ENCODE results near the gene PAQR8.
"Not testable (repeated sequence)": the region's sequence is repeated elsewhere in the genome, so short reads cannot be mapped to it uniquely, and the experiment has no call there.

The PAQR8 gene

DNA sequence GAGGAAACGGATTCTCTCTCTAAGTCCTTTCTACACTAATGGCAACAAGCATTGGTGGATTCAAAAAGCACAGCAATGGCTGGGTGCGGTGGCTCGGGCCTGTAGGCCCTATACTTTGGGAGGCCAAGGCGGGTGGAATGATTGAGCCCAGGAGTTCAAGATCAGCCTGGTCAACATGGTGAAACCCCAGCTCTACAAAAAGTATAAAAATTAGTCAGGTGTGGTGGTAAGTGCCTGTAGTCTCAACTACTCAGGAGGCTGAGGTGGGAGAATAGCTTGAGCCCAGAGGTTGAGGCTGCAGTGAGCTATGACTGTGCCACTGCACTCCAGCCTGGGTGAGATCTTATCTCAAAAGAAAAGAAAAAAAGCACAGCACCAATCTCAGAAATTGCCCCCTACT lies 19.3 kb downstream of the PAQR8 start:
- no peak for DNase-seq

DNA sequence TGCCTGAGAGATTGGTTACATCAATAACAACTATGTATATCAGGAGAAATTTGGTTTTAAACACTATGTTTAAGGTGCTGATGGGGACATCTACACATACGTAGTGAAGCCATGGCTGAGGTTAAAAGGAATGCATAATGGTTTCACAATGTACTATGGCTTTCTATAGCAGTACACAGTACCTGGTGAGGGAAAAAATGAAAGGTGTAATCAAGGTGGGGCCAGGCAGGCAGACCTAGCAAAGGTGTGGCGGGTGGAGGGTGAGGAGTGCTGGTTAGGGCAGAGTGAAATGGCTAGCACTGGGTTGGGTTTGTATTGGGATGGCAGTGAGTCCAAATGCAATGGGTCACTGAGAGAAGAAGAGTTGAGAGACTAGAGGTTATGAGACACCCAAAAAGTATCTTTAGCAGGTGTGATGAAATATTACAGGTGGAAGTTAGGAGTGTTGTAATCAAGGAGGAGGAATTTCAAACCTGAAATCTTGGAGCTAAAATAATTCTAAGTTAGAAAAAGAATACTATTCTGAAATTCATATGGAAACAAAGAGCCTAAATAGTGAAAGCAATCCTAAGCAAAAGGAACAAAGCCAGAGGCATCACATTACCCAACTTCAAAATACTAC lies 22.3 kb downstream of the PAQR8 start:
- DNase-seq = no peak

DNA sequence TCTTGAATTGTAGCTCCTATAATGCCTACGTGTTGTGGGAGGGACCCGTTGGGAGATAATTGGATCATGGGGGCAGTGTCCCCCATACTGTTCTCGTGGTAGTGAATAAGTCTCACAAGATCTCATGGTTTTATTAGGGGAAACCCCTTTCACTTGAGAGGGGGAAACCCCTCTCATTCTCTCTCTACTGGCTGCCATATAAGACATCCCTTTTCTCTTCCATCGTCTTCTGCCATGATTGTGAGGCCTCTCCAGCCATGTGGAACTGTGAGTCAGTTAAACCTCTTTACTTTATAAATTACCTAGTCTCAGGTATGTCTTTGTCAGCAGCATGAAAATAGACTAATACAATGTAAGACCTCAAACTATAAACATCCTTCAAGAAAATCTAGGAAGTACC lies 23.1 kb downstream of the PAQR8 start:
- DNase-seq = no peak

DNA sequence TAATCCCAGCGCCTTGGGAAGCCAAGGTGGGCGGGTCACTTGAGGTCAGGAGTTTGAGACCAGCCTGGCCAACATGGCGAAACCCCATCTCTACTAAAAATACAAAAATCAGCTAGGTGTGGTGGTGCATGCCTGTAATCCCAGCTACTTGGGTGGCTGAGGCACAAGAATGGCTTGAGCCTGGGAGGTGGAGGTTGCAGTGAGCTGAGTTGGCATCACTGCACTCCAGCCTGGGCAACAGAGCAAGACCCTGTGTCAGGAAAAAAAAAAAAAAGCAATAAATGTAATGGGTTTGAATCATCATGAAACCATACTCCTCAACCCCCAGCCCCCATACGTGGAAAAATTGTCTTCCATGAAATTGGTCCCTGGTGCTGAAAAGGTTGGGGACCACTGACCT lies 26.2 kb downstream of the PAQR8 start:
- DNase-seq = not testable (repeated sequence)

DNA sequence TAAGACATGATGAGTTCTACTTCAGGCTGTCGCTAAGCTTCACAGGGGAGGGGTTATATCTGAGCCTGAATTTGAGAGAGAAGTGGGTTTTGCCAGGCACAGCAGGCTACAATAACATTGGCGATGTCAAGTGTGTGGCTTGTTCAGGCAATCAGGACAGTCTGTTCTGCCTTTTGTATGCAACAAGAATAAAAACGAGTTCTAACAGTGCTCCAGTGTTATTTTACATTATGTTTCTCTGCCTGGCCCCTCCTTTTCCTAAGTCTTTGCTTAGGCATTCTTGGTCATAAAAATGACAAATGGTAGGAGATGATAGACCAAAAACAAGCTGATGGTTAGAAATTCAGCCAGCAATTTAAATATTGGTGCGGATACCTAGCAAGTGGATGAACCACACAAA lies 26.8 kb downstream of the PAQR8 start:
- no peak for DNase-seq

DNA sequence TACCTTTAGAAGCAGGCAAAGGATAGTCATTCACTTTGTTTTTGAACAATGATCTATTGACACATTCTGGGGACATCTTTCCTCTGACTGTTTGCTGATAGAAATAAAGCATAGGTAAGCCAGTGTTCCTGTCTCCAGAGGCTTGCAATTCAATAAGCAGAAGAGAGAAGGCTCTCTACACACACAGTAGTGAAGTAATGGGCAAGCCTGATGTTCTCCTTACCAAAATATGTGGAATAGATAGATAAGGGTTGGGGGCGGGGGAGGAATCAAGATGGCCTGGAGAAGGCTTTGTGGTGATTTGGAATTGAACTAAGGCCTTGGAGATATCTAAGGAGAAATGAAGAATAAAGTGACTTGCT lies 27.3 kb downstream of the PAQR8 start:
- no peak for DNase-seq

DNA sequence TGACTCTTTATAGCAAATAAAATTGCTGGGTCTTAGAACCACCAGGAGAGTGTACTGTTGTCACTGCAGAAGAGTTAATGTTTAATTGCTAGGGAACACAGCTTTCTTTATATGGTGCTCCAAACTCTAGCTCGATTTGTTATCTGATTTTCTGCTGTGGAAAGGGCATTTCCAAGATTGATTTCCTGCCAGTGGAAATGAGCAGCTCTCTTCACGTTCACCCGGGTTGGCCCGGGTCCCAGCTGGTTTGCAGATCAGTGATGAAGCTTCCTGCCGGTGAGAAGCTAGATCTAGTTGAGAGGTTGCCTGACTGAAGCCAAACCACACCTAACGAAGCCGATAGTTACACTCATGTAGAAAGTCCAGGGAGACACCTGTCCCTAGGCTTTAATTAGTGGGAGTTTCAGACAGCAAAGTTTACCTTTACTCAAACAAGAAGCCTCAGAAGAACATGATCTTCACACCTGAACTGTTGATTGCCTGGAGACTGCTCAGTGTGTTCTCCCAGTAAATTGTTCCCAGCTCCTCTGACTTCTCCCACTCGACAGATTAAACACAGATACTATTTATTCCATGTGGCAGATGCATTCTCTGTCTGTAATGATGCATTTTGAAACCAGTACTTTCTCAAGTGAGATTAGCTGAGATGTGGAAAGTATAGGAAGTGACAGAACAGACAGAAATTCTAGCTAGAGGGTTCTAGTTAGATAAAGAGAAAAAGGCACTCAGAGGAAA lies 27.8 kb downstream of the PAQR8 start:
- DNase-seq = peak; percentile 58

DNA sequence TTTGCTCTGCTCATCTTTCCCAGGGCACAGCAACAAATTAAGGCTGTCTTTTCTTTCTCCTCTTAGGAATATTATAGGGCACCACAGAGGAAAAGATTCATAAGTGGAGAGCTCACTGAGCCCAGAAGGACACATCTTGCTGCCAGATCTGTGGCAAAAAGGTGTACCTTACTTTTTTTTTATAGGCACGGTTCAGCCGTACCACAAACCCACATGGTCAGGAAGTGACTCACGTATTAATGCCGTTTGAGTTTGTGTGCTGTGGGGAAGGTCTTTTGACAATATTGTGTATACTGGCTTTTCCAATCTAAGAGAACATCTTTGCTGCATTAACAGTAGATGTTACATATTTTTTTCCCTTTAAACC lies 28.4 kb downstream of the PAQR8 start:
- peak; percentile 64 for DNase-seq

DNA sequence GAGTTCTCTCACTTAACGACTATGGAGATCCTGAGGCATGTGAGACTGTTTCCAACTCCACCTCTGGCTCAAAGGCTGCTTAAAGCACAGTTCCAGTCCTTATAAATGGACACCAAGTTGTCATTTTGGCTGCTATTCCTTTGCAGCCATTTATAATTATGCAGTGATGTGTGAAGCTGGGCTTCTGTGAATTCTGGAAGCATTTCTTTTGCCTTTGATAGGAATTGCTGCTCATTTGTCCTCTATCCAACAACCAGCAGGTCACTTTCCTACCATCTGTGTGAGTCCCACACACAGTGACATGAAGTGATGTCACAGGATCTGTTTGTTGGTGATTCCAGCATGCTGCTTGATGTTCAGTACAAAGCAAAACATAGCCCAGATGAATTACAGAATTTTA lies 29.6 kb downstream of the PAQR8 start:
- no peak for DNase-seq

DNA sequence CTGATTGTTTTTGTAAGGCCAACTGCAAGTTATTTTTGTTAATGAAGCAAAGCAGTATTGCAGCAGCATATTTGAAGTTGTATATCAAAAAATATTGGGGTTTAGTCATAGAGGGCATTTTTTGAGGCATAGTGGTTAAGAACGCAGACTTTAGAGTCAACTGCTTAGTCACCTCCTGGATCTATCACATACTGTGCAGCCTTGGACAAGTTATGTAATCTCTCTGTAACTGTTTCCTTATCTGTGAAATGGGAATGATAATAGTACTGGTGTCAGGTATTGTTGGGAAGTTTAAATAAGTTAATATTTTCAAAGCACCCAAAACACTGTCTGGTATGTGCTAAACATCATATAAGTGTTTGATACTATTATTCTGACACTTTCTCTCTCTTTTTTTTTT lies 31.0 kb downstream of the PAQR8 start:
- DNase-seq = no peak

DNA sequence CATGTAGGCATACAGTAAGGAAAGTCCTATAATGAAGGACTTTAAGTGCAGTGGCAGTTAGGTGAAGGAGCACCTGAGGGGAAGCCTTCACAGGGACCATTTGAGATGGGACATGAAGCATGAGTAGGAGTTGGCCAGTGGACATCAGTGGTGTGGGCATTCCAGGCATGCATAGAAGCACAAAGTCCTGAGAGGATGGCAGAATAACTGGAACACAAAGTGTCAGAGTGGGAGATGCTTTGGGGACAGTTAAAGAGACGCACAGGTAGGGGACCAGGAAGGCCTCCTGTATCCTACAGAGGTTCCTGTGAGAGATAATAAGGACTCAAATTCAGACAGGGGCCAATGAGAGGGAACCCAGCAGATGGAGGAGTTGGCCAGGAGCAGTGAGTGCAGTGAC lies 31.8 kb downstream of the PAQR8 start:
- no peak for DNase-seq

DNA sequence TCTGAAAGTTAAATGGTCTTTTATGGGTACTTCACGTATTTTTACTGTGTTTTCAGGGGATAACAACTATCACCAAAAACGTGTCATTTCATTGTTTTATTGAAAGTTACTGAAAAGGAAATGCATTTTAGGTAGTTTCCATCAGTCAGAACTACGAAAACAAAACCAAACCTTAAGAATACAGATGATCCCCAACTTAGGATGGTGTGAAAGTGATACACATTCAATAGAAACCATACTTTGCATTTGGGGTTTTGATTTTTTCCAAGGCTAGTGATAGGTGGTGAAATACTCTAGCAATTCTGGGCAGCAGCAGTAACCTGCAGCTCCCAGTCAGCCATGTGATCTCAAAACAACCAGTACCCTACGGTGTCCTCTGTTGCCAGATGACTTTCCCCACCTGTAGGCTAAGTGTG lies 32.3 kb downstream of the PAQR8 start:
- no peak for DNase-seq

DNA sequence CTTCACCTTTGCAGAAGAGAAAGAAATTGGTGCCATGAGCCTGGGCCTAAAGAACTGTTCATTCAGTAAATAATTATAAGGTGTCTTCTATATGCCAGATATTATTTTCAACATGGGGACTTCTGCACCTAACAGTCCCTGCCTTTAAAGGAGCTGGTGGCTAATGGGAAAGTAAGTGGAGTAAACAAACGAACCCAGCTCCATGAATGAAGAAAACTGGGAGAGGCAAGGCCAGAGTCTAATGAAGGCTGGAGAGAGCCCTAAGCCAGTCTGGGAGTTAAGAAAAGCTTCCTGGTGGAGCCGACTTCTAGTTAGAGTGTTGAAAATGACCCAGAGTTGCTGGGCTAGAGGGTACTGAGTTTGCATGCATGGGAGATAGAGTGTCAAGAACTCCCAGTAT lies 34.0 kb downstream of the PAQR8 start:
- no peak for DNase-seq

DNA sequence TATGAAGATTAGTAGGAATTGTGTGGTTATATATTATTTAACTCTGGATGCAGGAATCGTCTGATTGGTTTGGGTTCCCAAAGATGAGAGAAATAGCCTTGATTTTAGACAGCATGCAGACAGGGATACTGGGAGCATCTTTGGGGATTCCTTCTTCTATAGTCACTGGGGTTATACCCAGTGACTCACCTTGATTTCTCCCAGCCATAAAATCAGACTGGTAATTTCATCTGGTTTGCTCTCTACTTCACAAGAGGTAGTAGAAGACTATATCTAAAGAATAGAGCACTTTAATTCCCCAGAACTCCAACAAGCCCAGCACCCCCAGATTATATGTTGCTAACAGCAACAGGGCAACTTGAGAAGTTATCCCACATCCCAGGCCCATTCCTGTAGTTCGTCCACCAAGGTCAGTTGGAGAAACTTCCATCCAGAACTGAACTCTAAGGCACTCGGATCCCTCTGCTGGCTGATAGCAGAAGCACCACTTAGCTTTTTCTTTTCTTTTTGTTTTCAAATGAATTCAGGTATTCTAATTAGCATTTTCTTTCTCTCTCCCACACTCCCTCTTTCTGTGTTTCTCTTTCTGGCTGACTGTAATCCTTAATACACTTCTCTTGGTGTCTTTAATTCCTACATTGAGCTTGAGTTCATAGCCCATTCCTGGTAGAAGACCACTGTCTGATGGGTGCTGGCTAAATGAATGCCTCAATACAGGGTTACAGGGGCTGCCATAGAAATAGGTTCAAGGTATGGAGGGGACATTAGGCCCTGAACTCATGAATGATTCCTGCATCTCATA lies 37.8 kb downstream of the PAQR8 start:
- no peak for DNase-seq

DNA sequence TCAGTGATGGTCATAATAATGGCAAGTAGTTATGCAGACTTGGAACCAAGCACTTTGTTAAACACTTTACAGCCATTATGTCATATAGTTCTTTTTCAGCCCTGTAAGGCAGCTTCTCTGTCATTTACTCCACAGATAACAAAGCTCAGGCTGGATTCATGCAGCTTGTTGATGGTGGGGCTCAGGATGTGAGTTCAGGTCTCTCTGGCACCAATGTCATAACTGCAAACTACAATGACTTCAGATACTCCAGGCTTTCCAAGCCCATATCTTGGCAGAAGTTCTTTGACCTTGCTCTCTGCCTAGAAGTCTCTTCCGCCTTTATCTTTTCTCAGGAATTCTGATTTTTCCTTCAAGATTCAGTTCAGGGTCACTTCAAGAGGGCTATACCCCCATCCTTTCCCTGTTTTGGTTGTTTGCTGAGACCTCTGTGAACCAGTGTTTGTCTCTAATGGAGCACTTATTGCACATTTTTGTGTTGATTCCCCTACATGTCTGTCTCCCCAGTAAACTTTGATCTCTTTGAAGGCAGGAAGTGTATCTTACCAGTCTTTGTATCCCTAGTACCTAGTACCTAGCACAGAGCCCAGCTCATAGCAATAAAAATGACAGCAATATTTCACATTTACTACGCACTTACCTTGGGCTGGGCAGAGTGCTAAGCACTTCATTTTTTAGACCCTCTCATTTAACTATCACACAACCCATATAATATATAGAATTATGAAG lies 38.5 kb downstream of the PAQR8 start:
- DNase-seq = no peak

DNA sequence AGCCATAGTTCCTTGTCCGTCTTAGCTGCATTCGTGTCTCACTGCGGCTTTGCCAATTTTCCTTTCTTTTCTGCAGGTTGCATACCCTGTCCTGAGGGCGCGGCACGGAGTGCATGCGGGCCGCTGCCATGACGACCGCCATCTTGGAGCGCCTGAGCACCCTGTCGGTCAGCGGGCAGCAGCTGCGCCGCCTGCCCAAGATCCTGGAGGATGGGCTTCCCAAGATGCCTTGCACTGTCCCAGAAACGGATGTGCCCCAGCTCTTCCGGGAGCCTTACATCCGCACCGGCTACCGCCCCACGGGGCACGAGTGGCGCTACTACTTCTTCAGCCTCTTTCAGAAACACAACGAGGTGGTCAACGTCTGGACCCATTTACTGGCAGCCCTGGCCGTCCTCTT lies 41.1 kb downstream of the PAQR8 start:
- DNase-seq = no peak

DNA sequence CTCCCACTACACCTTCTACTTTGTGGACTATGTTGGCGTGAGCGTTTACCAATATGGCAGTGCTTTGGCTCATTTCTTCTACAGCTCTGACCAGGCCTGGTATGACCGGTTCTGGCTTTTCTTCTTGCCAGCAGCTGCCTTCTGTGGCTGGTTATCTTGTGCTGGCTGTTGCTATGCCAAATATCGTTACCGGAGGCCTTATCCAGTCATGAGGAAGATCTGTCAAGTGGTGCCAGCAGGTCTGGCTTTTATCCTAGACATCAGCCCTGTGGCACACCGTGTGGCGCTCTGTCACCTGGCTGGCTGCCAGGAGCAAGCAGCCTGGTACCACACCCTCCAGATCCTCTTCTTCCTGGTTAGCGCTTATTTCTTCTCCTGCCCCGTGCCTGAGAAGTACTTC lies 41.7 kb downstream of the PAQR8 start:
- no peak for DNase-seq

DNA sequence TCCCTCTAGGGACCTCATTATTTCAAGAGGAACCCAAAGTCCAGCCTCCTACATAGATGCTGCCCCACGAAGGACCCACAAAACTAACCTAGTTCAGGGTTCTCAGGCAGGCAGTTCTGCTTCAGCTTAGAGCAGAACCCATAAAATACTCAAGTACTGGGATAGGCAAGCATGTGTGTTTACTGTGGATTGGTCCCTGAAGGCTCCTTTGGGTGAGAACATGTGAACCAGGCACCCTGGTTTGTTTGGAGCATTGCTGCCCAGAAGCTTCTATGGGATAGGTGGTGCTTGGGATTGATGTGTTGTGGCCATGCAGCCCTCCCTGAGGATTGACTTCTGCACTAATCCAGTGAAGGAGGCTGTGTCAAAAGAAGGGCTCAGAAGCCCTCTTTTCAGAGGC lies 43.3 kb downstream of the PAQR8 start:
- no peak for DNase-seq

DNA sequence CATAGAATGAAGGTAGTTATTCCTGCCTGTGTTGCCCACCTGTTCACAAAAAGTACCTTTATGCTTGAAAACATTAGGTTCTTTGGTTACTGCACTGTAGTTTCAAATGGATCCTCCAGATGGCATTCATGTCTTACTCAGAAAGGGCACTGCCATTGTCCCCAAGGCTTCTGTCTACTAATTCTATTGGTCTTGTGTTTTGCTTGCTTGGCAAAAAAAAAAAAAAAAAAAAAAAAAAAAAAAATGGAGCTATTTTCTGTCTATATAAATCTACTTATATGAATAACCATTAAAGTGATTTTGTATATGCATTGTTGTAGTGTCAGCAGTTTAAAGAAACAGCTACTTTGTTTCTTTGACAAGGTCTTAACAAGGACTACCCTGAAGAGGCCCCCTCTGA lies 45.5 kb downstream of the PAQR8 start:
- DNase-seq = no peak

DNA sequence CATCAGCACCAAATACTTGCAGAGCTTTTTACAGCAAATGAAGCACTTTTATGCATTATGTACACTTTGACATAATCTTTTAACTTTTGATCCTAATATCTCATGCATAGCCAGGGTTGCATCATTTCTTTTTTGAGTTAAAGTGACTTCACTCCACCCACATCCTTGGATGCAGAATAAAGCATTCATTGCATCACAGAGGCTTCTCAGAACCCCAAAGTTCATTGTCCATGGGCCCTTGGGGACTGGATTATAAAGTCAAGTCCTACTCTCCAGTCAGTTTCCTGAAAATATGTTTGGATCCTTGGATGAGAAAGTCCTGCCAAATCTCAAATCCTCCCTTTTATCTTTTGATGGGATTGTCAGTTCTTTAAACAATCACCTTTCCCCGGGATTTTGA lies 47.5 kb downstream of the PAQR8 start:
- no peak for DNase-seq

DNA sequence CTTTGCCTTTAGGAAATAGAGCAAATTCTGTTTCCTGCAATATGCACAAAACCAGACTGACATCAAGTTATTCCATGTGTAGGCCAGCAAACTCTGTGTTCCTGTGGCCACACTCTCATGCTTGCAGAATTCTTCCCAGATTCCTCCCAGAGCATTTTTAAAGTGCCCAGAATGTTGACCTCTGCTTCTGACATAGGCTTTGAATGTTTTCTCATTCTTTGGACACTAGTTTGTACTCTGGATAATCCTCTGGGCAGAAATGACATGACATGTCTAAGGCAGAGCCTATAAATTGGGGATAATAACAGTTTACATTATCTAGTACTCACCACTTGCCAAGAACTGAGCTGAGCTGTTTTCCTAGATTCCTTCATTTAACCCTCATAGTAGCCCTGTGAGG lies 49.0 kb downstream of the PAQR8 start:
- DNase-seq = no peak

DNA sequence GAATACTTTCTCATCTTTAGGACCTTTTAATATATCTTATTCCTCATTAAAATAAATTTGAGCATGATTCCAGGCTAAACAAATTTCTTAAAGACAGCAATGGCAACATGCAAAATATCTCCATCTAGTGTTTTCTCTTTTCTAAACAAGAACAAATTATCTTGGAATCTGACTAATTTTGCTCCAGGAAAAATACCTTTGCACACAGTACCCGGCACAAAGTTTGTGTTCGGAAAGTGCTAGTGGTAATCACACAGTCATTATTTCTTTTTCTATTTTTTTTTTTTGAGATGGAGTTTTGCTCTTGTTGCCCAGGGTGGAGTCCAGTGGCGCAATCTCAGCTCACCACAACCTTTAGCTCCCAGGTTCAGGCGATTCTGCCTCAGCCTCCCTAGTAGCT lies 50.0 kb downstream of the PAQR8 start:
- DNase-seq = no peak

DNA sequence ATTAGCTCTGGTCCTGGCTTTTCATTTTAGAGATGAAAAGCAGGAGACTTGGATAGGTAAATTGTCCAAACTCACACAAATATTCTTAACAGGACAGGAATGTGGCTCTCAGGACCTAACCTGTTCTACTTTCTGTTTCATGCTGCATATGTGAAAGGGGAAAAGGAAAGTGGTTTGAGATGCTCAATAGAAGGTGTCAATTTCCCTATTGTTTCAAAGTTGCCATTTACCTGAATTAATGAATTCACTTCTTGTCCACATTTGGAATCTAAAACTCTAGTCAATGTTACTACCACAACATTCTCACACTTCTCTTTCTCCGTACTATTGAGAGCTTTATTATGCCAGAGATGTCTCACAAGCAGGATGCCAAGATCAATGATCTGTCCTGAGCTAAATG lies 53.4 kb downstream of the PAQR8 start:
- no peak for DNase-seq
